Measurements from ENCODE around the gene RGS7. TPM values are rescaled to one million over a fixed set of nuclear protein-coding genes. Genes with fewer than 3 reads are reported as not detected.

RGS7 gene
- total and polyA plus RNA-seq, 2 of the 8 experiments (the other 6 are each of a cell fraction or from before 2014, with no cell fraction given): 1.6 to 3.0 TPM

- Histone ChIP-seq H2BK120ac (replicated peaks; ENCODE audit: low read depth, low read length) (no peak overlapping the region), H4K91ac (replicated peaks; ENCODE audit: insufficient read length, low read length) (no peak overlapping the region), H2BK12ac (ENCODE audit: low read depth, low read length) (no peak overlapping the region), H3K27ac (ENCODE audit: low read depth, low read length) (no peak overlapping the region), H3K36me3 (ENCODE audit: control insufficient read depth in 2 of 4, insufficient read depth in 4 of 4, low read length in 3 of 4) (no peaks in the 10 kb centered on the region), H2AK5ac (ENCODE audit: low read depth, low read length) (no peak overlapping the region), H3K14ac (ENCODE audit: insufficient read length) (no peak overlapping the region), H3K18ac (ENCODE audit: extremely low read depth, low read length) (no peak overlapping the region), H3K4me3 (ENCODE audit: extremely low read depth in 1 of 4, insufficient read depth in 2 of 4, low read depth in 3 of 4, low read length in 4 of 4) (no peak overlapping the region), H3K9me3 (ENCODE audit: insufficient read depth in 2 of 2, low read depth in 1 of 2, low read length in 1 of 2) (no peaks in the 10 kb centered on the region), H4K20me1 (replicated peaks in 1 of 2; ENCODE audit: control insufficient read depth in 1 of 2, insufficient read depth in 2 of 2, low read length in 2 of 2) (no peaks in the 10 kb centered on the region), H3K56ac (replicated peaks; ENCODE audit: insufficient read length, low read depth, low read length) (no peak overlapping the region), H3K4ac (replicated peaks; ENCODE audit: insufficient read length, low read depth, low read length) (no peak overlapping the region), H3K9ac (replicated peaks in 1 of 4; ENCODE audit: extremely low read depth in 1 of 4, low read depth in 3 of 4, low read length in 3 of 4) (no peak overlapping the region), H2AFZ (ENCODE audit: low read length) (no peak overlapping the region), H3K23me2 (ENCODE audit: low read depth, low read length) (no peaks in the 10 kb centered on the region), H2BK5ac (ENCODE audit: low read depth, low read length) (no peak overlapping the region), H3K4me2 (ENCODE audit: insufficient read depth in 1 of 2, low read depth in 2 of 2, low read length in 2 of 2) (no peak overlapping the region), H4K5ac (ENCODE audit: insufficient read length, low read depth, low read length) (no peak overlapping the region), H4K8ac (ENCODE audit: extremely low read depth, insufficient read depth, low read length) (no peak overlapping the region), H3K23ac (ENCODE audit: insufficient read length) (no peak overlapping the region), H3K79me1 (ENCODE audit: low read depth, low read length) (no peaks in the 10 kb centered on the region), H3K4me1 (replicated peaks in 1 of 4; ENCODE audit: control insufficient read depth in 3 of 4, insufficient read depth in 4 of 4, low read length in 3 of 4) (no peaks in the 10 kb centered on the region), H3K79me2 (ENCODE audit: control insufficient read depth in 1 of 2, insufficient read depth in 2 of 2, low read length in 2 of 2) (no peaks in the 10 kb centered on the region), H2BK20ac (ENCODE audit: low read length) (no peak overlapping the region), H3K27me3 (replicated peaks in 1 of 4; ENCODE audit: control insufficient read depth in 3 of 4, extremely low read depth in 1 of 4, insufficient read depth in 3 of 4, low read length in 3 of 4) (no peaks in the 10 kb centered on the region), H2BK15ac (ENCODE audit: low read length) (no peak overlapping the region)
- no peak for FAIRE-seq
- ChIA-PET CTCF (ENCODE audit: partially characterized antibody) (no interaction called here), POLR2A (ENCODE audit: partially characterized antibody) (no interaction called here)
- 93% methylated on average over 4 of the region's 4 CpGs; no CpG with 5 or more reads in 1 of the 2 experiments for WGBS, 2 experiments (ENCODE audit: extremely low coverage in 1 of 2, insufficient coverage in 1 of 2, insufficient read length in 1 of 2, insufficient replicate concordance in 2 of 2, low coverage in 1 of 2, low lambda C conversion rate in 2 of 2, missing lambda C conversion rate in 1 of 2)
- DNase-seq (ENCODE audit: low read depth in 1 of 2, low spot score in 2 of 2): no peak
- TF ChIP-seq BRCA1 (IDR thresholded peaks at IDR 0.05; ENCODE audit: low read depth, low read length) (no peak), SIX5 (IDR thresholded peaks at IDR 0.05; ENCODE audit: low read depth, low read length) (no peak), KDM1A (IDR thresholded peaks at IDR 0.05; ENCODE audit: borderline replicate concordance, low read length) (no peak), RXRA (IDR thresholded peaks at IDR 0.05; ENCODE audit: insufficient read depth, low read depth, low read length) (no peak), SIN3A (conservative IDR thresholded peaks at IDR 0.05 in 1 of 2, IDR thresholded peaks at IDR 0.05 in 1 of 2; ENCODE audit: low read depth in 1 of 2, low read length in 2 of 2) (no peak), NANOG (IDR thresholded peaks at IDR 0.05; ENCODE audit: insufficient read depth, low read depth, low read length, poor library complexity, severe bottlenecking) (no peak), RNF2 (IDR thresholded peaks at IDR 0.05; ENCODE audit: borderline replicate concordance, low read depth, low read length, missing control alignments, poor library complexity, severe bottlenecking) (no peak), EP300 (IDR thresholded peaks at IDR 0.05; ENCODE audit: borderline replicate concordance in 1 of 2, low read depth in 2 of 2, low read length in 2 of 2) (no peak), EZH2 (IDR thresholded peaks at IDR 0.05; ENCODE audit: low read depth, low read length, severe bottlenecking) (no peak), TEAD4 (IDR thresholded peaks at IDR 0.05; ENCODE audit: low read depth, low read length) (no peak)
- TF ChIP-seq, protein P1, sequence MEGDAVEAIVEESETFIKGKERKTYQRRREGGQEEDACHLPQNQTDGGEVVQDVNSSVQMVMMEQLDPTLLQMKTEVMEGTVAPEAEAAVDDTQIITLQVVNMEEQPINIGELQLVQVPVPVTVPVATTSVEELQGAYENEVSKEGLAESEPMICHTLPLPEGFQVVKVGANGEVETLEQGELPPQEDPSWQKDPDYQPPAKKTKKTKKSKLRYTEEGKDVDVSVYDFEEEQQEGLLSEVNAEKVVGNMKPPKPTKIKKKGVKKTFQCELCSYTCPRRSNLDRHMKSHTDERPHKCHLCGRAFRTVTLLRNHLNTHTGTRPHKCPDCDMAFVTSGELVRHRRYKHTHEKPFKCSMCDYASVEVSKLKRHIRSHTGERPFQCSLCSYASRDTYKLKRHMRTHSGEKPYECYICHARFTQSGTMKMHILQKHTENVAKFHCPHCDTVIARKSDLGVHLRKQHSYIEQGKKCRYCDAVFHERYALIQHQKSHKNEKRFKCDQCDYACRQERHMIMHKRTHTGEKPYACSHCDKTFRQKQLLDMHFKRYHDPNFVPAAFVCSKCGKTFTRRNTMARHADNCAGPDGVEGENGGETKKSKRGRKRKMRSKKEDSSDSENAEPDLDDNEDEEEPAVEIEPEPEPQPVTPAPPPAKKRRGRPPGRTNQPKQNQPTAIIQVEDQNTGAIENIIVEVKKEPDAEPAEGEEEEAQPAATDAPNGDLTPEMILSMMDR (IDR thresholded peaks at IDR 0.05; ENCODE audit: control extremely low read depth in 1 of 3, insufficient read depth in 1 of 3, low read depth in 1 of 3, low read length in 3 of 3): no peak
These were observed 414.1 kb downstream of the RGS7 start for GRCh38 chr1:240942901-240943300.
